NCI-H446 (cell line): ENCODE data around the gene PLAC1.
A peak's percentile ranks its signal among the peaks of the same experiment; 100 is the strongest.

Experiments
- DNase-seq, 2 experiments: peaks; one replicate each; lab custom pipeline; 2025; lab: John Stamatoyannopoulos, UW

The PLAC1 gene

GRCh38 chrX:134543288-134543687, 115.0 kb downstream of the PLAC1 start:
- DNase-seq = no peak

DNA sequence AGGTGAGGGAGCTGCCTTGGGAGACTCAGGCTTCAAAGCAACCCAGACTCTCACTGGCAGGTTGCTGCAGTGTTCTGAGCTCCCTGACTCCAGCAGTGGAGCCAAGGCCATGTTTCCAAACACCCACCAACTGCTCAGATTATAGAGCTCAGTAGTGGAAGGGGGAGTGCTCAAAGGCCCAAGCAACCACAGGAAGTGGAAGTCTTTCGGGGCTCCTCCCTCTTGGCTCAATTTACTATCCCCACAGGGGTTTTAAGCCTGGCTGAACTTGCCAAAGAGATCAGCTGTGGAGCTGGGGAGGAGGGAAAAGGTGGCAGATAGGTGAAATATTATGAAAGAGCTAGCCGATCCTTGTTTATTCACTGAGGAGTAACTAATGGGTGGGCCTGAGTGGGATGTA, 115.8 kb downstream of the PLAC1 start:
- DNase-seq = peak; percentile 5 to 59

GRCh38 chrX:134541906-134542305, 116.4 kb downstream of the PLAC1 start:
- no peak for DNase-seq

GRCh38 chrX:134538316-134538715, 120.0 kb downstream of the PLAC1 start:
- DNase-seq = no peak

DNA sequence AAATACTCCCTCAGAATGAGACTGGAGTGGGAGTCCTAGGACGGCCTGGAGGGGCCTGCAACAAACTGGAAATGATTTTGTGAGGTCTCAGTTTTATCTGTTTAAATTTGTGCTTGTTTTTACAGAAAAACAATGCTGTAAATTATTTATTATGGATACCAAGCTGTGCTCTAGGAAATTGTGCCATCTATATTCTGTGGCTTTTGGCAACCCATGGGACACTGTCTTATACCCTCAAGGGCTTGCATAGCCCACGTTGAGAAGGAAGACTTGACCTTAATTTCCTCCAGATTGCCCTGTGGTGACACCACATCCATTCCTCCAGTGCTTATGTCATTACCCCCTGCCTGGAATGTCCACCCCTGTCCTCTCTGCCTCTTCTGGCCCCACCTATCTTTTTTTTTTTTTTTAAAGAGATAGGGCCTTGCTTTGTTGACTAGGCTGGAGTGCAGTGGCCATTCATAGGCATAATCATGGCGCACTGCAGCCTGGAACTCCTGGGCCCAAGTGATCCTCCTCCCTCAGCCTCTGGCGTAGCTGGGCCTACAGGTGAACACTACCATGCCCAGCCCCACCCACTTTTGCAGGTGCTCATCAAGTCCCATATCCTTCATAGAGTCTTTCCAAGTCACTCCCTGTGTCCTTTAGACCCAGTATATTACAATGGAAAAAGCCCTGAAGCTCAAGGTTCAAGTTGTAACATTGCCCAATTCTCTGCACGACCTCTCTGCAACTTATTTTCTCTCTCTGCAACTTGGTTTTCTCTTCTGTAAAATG, 120.9 kb downstream of the PLAC1 start:
- no peak for DNase-seq

- DNase-seq = no peak
Measured at GRCh38 chrX:134533952-134534351, 124.3 kb downstream of the PLAC1 start.

- no peak for DNase-seq
Measured at GRCh38 chrX:134533352-134533751, 124.9 kb downstream of the PLAC1 start.

DNA sequence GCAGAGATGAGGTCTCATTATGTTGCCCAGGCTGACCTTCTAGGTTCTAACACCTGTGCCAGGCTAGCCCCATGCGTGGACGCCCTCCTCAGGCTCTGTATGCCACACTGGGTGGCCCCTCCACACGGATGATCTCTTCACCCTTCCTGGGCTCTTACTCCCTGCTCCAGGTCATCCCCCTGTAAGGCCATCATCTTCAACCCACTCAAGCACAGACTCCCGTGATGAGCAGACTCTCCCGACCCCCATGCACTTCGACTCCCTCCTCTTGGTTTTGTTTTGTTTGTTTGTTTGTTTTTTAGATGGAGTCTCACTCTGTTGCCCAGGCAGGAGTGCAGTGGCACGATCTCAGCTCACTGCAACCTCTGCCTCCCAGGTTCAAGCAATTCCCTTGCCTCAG, 127.4 kb downstream of the PLAC1 start:
- DNase-seq = no peak

GRCh38 chrX:134529481-134529880, 128.8 kb downstream of the PLAC1 start:
- DNase-seq = no peak

DNA sequence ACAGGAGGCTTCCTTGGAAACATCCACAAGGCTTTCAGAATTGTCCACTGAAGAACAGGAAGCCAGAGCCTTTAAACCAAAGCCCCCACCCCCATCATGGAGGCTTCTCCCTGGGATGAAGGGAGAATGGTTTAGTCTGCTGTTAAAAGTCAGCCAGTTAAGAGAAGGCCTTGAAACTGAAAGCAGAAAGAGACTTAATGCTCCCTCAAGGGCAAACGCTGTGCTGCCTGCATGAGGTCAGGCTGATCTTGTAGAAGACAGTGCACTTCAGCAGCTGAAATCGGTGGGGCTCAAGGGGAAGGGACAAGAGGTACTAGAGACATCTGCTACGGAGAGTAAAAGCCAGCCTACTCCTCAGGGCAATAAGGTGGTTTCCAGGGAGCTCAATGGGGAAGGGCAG, 129.3 kb downstream of the PLAC1 start:
- no peak for DNase-seq

DNA sequence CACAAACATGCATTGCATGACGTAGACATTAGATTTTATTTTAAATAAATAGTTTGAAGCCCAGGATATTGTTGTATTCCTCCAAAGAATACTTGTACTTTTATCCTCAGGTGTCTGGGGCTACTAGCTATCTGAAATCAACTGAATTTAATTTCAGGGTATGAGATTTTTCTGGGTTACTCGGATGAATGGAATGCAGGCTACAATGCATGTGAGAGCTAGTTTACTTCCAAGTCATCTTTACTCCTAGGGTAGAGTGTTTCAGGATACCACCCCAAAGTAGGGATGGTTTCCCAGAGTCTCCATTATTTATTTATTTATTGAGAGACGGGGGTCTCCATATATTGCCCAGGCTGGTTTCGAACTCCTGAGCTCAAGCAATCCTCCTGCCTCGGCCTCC, 131.9 kb downstream of the PLAC1 start:
- no peak for DNase-seq

- DNase-seq = no peak
Measured at GRCh38 chrX:134525086-134525792, 133.0 kb downstream of the PLAC1 start.

DNA sequence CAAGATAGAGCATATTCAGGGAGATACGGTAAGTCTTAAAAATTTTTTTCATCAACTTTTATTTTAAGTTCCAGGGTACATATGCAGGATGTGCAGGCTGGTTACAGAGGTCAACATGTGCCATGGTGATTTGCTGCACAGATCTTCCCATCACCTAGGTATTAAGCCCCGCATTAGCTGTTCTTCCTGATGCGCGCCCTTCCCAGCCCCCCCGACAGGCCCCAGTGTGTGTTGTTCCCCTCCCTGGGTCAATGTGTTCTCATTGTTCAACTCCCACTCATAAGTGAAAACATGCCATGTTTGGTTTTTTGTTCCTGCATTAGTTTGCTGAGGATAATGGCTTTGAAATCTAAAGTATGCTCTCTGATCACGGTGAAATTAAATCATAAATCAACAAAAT, 134.1 kb downstream of the PLAC1 start:
- DNase-seq = no peak

GRCh38 chrX:134520860-134521390, 137.3 kb downstream of the PLAC1 start:
- DNase-seq = peak; percentile 34 to 45
